HEK293T (cell line): ENCODE data around the gene PRR5.
"Not testable (repeated sequence)": the region's sequence is repeated elsewhere in the genome, so short reads cannot be mapped to it uniquely, and the experiment has no call there.

Experiments
- CTCF ChIA-PET: fragments of 350-600 bp; formaldehyde crosslinking; extraction: SDS; loops from one replicate; lab custom pipeline; 2021; ENCODE audit warnings: antibody characterized with exemption, inconsistent platforms; lab: Yijun Ruan, JAX
- POLR2A ChIA-PET: fragments of 350-600 bp; formaldehyde crosslinking; extraction: SDS; loops from one replicate; lab custom pipeline; 2020; ENCODE audit warnings: antibody characterized with exemption, inconsistent platforms; lab: Yijun Ruan, JAX
- DNase-seq: peaks from one replicate; pipeline ENCODE4 v3.0.0; 2012; ENCODE audit warnings: mixed read lengths; ENCODE audit errors: extremely low spot score
- ARNT ChIP-seq: fragments of 450-650 bp; IDR thresholded peaks from 2 replicates; pipeline ENCODE4 v1.6.1; 2017; ENCODE audit warnings: mild to moderate bottlenecking
- BHLHE40 ChIP-seq: fragments of 450-650 bp; IDR thresholded peaks from 2 replicates; pipeline ENCODE4 v1.6.1; 2016; ENCODE audit warnings: mild to moderate bottlenecking, moderate library complexity, borderline replicate concordance
- CTBP1 ChIP-seq: fragments of 450-650 bp; IDR thresholded peaks from 2 replicates; pipeline ENCODE4 v1.6.1; 2016; ENCODE audit warnings: borderline replicate concordance
- ELF4 ChIP-seq: fragments of 450-650 bp; IDR thresholded peaks from 2 replicates; pipeline ENCODE4 v1.6.1; 2017; ENCODE audit warnings: antibody characterized with exemption
- FOXA1 ChIP-seq: fragments of 450-650 bp; IDR thresholded peaks from 2 replicates; pipeline ENCODE4 v1.6.1; 2016; ENCODE audit warnings: mild to moderate bottlenecking
- FOXK2 ChIP-seq: fragments of 450-650 bp; IDR thresholded peaks from 2 replicates; pipeline ENCODE4 v1.6.1; 2016; ENCODE audit warnings: mild to moderate bottlenecking
- FOXM1 ChIP-seq: fragments of 450-650 bp; IDR thresholded peaks from 2 replicates; pipeline ENCODE4 v1.6.1; 2017; ENCODE audit warnings: mild to moderate bottlenecking, borderline replicate concordance
- HDGF ChIP-seq: fragments of 450-650 bp; IDR thresholded peaks from 2 replicates; pipeline ENCODE4 v1.6.1; 2017; ENCODE audit warnings: antibody characterized with exemption, borderline replicate concordance
- L3MBTL2 ChIP-seq: fragments of 450-650 bp; conservative IDR thresholded peaks from 2 replicates; pipeline ENCODE4 v1.6.1; 2016; ENCODE audit warnings: mild to moderate bottlenecking
- LEF1 ChIP-seq: fragments of 450-650 bp; IDR thresholded peaks from 2 replicates; pipeline ENCODE4 v1.6.1; 2017; ENCODE audit warnings: mild to moderate bottlenecking, borderline replicate concordance
- NFRKB ChIP-seq: fragments of 450-650 bp; IDR thresholded peaks from 2 replicates; pipeline ENCODE4 v1.6.1; 2016; ENCODE audit warnings: mild to moderate bottlenecking, moderate library complexity
- PKNOX1 ChIP-seq: fragments of 450-650 bp; IDR thresholded peaks from 2 replicates; pipeline ENCODE4 v1.6.1; 2016
- SP1 ChIP-seq: fragments of 450-650 bp; IDR thresholded peaks from 2 replicates; pipeline ENCODE4 v1.6.1; 2017
- SUZ12 ChIP-seq: fragments of 450-650 bp; IDR thresholded peaks from 2 replicates; pipeline ENCODE4 v1.6.1; 2016; ENCODE audit warnings: mild to moderate bottlenecking
- TARDBP ChIP-seq: fragments of 450-650 bp; IDR thresholded peaks from 2 replicates; pipeline ENCODE4 v1.6.1; 2016
- ZNF384 ChIP-seq: fragments of 450-650 bp; IDR thresholded peaks from 2 replicates; pipeline ENCODE4 v1.6.1; 2016

The PRR5 gene

GRCh38 chr22:44673406-44673805 is 28.6 kb upstream of the PRR5 start:
- POLR2A ChIA-PET = no interaction called here
- no peak for DNase-seq
- CTCF ChIA-PET = interaction anchor here (0.5 to 1.7 kb wide), 3 partner anchors 12 to 1319 kb away, joined by 3 to 6 read pairs (median 4); no protein-coding TSS in a partner anchor
- no peak for TF ChIP-seq ZNF384
- TF ChIP-seq FOXA1 = no peak
- no peak for TF ChIP-seq FOXK2
- TF ChIP-seq BHLHE40 = no peak
- no peak for TF ChIP-seq SP1
- no peak for TF ChIP-seq L3MBTL2
- no peak for TF ChIP-seq ELF4

DNA sequence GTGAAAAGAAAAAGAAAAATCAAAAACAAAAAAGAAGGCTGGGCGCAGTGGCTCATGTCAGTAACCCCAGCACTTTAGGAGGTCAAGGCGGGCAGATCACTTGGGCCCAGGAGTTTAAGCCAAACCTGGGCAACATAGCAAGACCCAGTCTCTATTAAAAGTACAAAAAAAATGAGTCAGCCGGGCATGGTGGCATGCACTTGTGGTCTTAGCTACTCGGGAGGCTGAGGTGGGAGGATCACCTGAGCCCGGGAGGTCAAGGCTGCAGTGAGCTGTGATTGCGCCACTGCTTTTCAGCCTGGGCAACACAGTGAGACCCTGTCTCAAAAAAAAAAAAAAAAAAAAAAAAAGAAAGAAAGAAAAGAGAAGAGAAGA is 26.0 kb upstream of the PRR5 start:
- DNase-seq, POLR2A ChIA-PET: not testable (repeated sequence)
- CTCF ChIA-PET = interaction anchor here (1.4 kb wide), 1 partner anchor 9 kb away, joined by 3 read pairs; no protein-coding TSS in a partner anchor

- ChIA-PET POLR2A (no interaction called here), CTCF (no interaction called here)
- TF ChIP-seq ELF4 = no peak
- TF ChIP-seq CTBP1 = no peak
- no peak for TF ChIP-seq NFRKB
- TF ChIP-seq HDGF = no peak
- no peak for TF ChIP-seq BHLHE40
- TF ChIP-seq LEF1 = no peak
- TF ChIP-seq TARDBP = no peak
- TF ChIP-seq ARNT = no peak
- no peak for TF ChIP-seq L3MBTL2
- no peak for TF ChIP-seq SP1
- no peak for TF ChIP-seq SUZ12
- TF ChIP-seq FOXK2 = no peak
- TF ChIP-seq FOXM1 = no peak
- TF ChIP-seq PKNOX1 = no peak
- TF ChIP-seq FOXA1 = no peak
- no peak for TF ChIP-seq ZNF384
- DNase-seq = no peak
Measured at GRCh38 chr22:44676441-44677352, 25.3 kb upstream of the PRR5 start.

- POLR2A ChIA-PET = no interaction called here
- CTCF ChIA-PET = no interaction called here
- TF ChIP-seq FOXM1 (no peak), L3MBTL2 (no peak), PKNOX1 (no peak), ARNT (no peak), FOXA1 (no peak), LEF1 (no peak), CTBP1 (no peak), SUZ12 (no peak), SP1 (no peak), NFRKB (no peak), BHLHE40 (no peak), HDGF (no peak), ZNF384 (no peak), ELF4 (no peak), TARDBP (no peak)
- DNase-seq = no peak
Measured at GRCh38 chr22:44677353-44677840, 24.6 kb upstream of the PRR5 start.

DNA sequence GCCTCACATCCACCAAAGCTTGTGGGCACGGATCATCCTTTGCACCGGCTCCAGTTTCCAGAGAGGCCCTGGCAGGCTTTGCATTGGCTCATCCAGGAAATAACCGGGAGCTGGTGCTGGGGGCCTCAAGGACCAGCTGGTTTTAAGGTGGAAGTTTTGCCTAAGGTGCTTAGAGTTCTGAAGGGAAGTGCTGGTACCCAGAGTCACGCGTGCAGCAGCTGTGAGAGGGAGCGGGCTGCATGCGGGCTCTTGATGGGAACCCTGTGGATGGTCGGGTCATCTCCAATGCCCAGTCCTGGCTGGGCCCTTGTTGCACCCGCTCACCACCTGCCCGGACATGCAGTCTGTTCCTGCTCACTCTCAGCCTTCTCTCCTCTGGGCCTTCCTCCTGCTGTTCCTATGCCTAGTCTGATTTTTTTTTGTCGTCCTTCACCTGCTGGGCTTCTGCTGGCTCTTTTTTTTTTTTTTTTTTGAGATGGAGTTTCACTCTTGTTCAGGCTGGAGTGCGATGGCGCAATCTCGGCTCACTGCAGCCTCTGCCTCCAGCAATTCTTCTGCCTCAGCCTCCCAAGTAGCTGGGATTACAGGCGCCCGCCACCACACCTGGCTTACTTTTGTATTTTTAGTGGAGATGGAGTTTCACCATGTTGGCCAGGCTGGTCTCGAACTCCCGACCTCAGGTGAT is 24.0 kb upstream of the PRR5 start:
- no peak for DNase-seq
- ChIA-PET POLR2A (no interaction called here), CTCF (no interaction called here)
- TF ChIP-seq ZNF384 = no peak
- TF ChIP-seq BHLHE40 = no peak
- TF ChIP-seq PKNOX1 = no peak
- no peak for TF ChIP-seq TARDBP
- TF ChIP-seq ELF4 = no peak
- TF ChIP-seq CTBP1 = no peak
- TF ChIP-seq L3MBTL2 = no peak
- TF ChIP-seq SP1 = no peak
- no peak for TF ChIP-seq HDGF
- TF ChIP-seq LEF1 = no peak
- TF ChIP-seq ARNT = no peak
- no peak for TF ChIP-seq FOXM1
- no peak for TF ChIP-seq NFRKB
